ENCODE data around the gene ILKAP. TPM values are rescaled to one million over a fixed set of nuclear protein-coding genes. Genes with fewer than 3 reads are reported as not detected.

ILKAP gene
- total RNA-seq, 1 donor from 2014 or later = 25.0 TPM

DNA sequence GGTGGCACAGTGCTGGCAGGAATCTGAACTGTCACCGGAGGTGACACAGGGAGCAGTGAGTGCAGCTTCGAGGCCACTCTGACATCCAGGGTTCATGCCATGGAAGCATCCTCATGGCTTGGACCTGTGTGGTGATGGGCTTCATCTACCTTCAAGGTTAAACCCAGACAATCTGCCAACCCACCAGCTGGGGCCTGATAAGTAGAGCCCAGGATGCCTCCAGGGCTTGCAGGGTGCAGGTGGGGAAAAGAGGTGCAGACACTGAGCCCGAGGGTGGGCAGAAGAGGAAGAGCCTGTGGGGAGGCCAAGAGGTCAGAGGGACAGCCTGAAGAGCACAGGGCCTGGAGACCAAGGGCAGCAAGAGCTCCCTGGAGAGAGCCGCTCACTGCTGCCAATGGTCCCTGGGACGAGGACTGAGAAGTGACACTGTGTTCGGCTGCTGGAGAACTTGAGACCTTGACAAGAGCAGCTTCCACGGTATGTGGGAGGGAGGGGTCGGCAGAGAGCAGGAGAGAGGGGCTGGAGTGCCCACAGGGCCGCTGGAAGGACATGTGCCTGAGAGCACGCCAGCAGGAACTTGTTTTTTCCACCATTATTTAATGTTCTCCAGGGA is 44.5 kb upstream of the ILKAP start:
- Histone ChIP-seq H3K27me3 (ENCODE audit: control insufficient read depth, insufficient read depth, low read length) (no peaks in the 10 kb centered on the region), H3K36me3 (ENCODE audit: control insufficient read depth, insufficient read depth, low read length) (peaks cover 38% of the 10 kb centered on the region), H3K4me3 (ENCODE audit: low read depth, low read length) (no peak overlapping the region)
- TF ChIP-seq, protein P1, sequence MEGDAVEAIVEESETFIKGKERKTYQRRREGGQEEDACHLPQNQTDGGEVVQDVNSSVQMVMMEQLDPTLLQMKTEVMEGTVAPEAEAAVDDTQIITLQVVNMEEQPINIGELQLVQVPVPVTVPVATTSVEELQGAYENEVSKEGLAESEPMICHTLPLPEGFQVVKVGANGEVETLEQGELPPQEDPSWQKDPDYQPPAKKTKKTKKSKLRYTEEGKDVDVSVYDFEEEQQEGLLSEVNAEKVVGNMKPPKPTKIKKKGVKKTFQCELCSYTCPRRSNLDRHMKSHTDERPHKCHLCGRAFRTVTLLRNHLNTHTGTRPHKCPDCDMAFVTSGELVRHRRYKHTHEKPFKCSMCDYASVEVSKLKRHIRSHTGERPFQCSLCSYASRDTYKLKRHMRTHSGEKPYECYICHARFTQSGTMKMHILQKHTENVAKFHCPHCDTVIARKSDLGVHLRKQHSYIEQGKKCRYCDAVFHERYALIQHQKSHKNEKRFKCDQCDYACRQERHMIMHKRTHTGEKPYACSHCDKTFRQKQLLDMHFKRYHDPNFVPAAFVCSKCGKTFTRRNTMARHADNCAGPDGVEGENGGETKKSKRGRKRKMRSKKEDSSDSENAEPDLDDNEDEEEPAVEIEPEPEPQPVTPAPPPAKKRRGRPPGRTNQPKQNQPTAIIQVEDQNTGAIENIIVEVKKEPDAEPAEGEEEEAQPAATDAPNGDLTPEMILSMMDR (IDR thresholded peaks at IDR 0.05; ENCODE audit: insufficient read depth, low read length, severe bottlenecking) = no peak
- DNase-seq (ENCODE audit: low read depth) = no peak
- peak; percentile 36 for FAIRE-seq

DNA sequence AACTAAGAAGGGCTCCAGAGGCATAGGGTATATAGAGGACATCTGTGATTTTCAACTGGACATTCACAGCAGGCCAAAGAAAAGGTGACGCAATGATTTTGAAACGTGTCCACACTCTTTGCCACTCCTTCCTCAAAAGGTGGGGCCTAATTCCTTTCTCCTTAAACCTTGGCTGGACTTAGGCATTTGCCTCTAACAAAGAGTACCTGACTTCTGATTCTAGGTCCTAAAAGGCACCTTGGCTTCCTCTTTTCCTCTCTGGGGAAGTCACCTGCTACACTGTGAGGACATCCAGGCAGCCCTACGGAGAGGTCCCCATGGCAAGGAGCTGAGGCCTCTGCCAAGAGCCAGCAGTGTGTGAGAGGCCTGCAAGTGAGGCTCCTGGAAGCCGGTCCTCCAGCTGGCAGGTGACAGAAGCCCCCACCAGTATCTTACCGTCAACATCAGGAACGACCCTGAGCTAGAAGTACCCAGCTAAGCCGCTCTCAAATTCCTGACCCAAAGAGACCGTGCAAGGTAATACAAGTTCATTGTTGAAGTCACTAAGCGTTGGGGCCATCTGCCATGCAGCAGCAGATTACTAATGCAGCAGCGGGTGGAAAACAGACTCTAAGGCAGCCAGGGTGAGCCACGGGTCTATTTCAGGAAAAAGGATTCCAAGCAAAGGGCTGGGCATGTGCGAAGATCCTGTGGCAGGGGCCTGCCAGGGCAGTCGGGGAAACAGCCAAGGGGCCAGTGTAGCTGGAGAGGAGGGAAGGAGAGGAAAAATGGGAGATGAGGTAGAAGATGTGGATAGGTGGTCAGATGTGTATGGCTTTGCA is 43.7 kb upstream of the ILKAP start:
- Histone ChIP-seq H3K36me3 (ENCODE audit: control insufficient read depth, insufficient read depth, low read length) (peaks cover 34% of the 10 kb centered on the region), H3K4me3 (ENCODE audit: low read depth, low read length) (no peak overlapping the region), H3K27me3 (ENCODE audit: control insufficient read depth, insufficient read depth, low read length) (no peaks in the 10 kb centered on the region)
- TF ChIP-seq, protein P1 (IDR thresholded peaks at IDR 0.05; ENCODE audit: insufficient read depth, low read length, severe bottlenecking) = no peak
- FAIRE-seq (peak; percentile 89), DNase-seq (ENCODE audit: low read depth) (no peak)

DNA sequence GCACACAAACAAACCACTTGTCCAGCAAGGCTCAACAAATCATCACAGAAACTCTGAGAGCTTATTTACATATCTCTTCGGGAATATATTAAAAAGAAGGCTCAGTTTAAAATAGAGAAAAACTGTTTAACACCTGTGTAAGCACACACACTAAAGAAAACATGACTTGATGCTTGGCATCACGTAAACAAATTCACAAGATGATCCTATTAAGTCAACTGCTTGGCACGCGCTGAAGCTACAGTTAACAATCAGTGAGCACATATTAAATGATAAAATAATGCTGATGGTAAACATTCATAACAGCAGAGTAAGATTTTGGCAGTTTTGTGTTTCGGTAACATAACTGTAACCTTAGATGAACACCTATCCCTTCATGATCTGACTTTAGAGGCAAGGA is 40.7 kb upstream of the ILKAP start:
- no peak for FAIRE-seq
- Histone ChIP-seq H3K36me3 (ENCODE audit: control insufficient read depth, insufficient read depth, low read length) (peaks cover 16% of the 10 kb centered on the region), H3K27me3 (ENCODE audit: control insufficient read depth, insufficient read depth, low read length) (peaks cover 3% of the 10 kb centered on the region), H3K4me3 (ENCODE audit: low read depth, low read length) (no peak overlapping the region)
- no peak for DNase-seq (ENCODE audit: low read depth)
- TF ChIP-seq, protein P1 (IDR thresholded peaks at IDR 0.05; ENCODE audit: insufficient read depth, low read length, severe bottlenecking) = no peak

DNA sequence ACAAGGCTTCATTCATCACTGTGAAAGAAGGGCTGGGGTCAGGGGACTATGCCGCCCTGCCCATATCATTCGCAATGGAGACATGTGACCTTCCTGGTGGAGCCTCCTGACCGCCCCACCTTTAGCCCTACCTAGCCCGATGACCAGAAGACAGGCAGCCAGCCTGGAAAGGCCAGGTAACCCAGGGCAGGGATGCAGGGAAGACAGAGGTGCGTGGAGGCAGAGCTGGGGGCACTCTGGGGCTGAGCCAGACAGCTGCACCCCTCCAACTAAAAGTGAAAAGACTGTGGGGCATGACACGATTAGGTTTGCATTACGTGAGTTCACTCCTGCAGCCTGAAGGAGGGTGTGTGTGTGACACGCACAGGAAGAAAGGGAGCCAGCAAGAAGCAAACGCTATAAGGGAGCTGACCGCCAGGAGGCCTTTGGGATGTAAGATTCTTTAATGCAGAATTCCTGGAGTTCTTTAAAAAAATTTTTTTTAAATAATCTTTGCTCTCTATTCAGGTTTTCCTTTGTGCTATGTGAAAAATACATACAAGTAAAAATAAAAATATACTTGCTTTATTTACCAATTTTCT is 40.1 kb upstream of the ILKAP start:
- TF ChIP-seq, protein P1 (IDR thresholded peaks at IDR 0.05; ENCODE audit: insufficient read depth, low read length, severe bottlenecking) = no peak
- DNase-seq (ENCODE audit: low read depth) (no peak), FAIRE-seq (no peak)
- Histone ChIP-seq H3K27me3 (ENCODE audit: control insufficient read depth, insufficient read depth, low read length) (peaks cover 5% of the 10 kb centered on the region), H3K36me3 (ENCODE audit: control insufficient read depth, insufficient read depth, low read length) (peaks cover 16% of the 10 kb centered on the region), H3K4me3 (ENCODE audit: low read depth, low read length) (no peak overlapping the region)

DNA sequence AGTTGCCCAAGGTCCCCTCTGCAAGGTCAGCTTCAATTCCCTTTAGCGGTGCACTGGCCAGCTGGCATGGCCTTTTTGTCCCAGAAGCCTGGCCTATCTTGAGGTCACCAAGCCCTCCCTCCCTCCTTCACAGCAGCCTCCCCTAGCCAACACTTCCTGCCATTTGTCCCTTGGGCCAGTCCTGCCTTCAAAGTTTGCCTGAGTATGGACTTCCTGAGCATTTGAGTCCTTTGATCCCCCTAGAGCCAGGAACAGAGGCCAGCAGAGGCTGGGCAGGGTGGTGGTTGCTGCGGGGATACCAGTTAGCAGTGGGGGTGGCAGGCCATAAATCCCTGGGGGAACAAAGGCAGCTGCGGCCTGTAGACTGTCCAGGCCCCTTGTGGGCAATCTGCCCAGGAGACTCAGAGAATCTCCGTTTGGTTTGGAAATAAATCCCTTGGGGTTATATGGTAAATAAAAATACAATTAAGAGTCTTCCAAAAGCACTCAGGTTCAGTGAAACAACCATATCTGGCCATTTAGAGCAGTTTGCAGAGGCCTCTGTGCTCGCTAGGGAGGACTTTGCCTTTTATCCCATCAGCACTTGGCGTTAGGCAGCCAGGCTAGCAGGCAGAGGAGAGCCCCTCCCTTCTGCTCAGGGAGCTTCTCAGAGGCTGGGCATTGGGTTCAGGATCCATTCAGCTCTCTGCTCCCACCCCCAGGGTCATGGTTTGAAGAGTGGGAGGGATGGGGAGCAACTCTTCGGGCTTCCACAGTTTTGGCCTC is 39.4 kb upstream of the ILKAP start:
- FAIRE-seq (no peak), DNase-seq (ENCODE audit: low read depth) (no peak)
- TF ChIP-seq, protein P1 (IDR thresholded peaks at IDR 0.05; ENCODE audit: insufficient read depth, low read length, severe bottlenecking) = no peak
- Histone ChIP-seq H3K36me3 (ENCODE audit: control insufficient read depth, insufficient read depth, low read length) (peaks cover 14% of the 10 kb centered on the region), H3K27me3 (ENCODE audit: control insufficient read depth, insufficient read depth, low read length) (peaks cover 6% of the 10 kb centered on the region), H3K4me3 (ENCODE audit: low read depth, low read length) (no peak overlapping the region)
